ENCODE measurements around the gene AGO3. TPM values are rescaled to one million over a fixed set of nuclear protein-coding genes. Genes with fewer than 3 reads are reported as not detected.

The AGO3 gene
- total and polyA plus RNA-seq, 2 donors (not counting 3 experiments of a cell fraction or from before 2014, with no cell fraction given), result 10.4 to 21.1 TPM

DNA sequence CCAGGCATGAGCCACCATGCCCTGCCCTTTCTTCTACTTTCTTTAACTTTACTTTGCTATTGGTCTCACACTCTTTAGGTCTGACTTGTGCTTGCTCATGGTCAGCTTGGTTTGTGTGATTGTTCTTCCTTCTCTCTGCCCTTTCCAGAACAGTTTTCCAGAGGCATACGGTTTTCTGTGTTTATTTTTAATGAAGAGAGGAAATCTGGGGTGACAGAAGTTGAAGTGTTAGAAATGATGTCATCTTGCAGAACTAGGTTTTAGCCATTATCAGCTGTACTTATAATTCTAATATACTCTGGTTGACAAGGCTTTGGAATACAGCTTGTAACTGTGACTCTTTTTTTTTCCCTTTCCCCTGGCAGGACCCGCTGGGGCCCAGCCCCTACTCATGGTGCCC, 14.4 kb downstream of the AGO3 start:
- POLR2A ChIA-PET, result interaction anchor here (0.6 kb wide), 1 partner anchor 44 kb away, joined by 3 read pairs; no protein-coding TSS in a partner anchor
- CTCF ChIA-PET, result interaction anchor here (1.0 to 1.1 kb wide), 3 partner anchors 11 to 62 kb away, joined by 3 read pairs; partner anchors contain the start of gene AGO1
- peak; percentile 71 for DNase-seq (ENCODE audit: low read depth, low spot score)

DNA sequence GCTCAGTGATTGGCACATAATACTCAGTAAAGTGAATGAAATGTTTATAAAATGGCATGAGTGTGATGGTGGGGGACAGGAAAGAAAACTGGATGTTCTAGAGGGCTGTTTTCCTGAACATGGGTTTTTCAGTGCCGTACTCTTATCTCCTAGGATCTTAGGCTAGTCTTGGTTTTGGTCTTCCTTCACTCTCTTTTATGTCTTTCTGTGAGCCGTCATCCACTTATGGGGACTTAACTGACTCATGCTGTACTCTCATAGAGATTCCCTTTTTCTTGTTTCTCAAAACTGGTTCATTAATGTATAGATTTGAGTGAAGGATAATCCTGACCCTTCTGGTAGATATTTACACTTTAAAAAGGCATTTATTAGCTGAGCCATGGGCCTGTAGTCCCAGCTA, 16.6 kb downstream of the AGO3 start:
- no peak for FAIRE-seq
- CTCF ChIA-PET, result no interaction called here
- peaks cover 8% of the 10 kb centered on the region for H3K4me1 ChIP-seq (ENCODE audit: control insufficient read depth, extremely low read depth, insufficient read depth, low read length)
- H3K9ac ChIP-seq (replicated peaks; ENCODE audit: extremely low read depth, insufficient read depth, low read length), result no peak overlapping the region
- H4K20me1 ChIP-seq (replicated peaks; ENCODE audit: control insufficient read depth, extremely low read depth, insufficient read depth, low read length), result no peaks in the 10 kb centered on the region
- POLR2A ChIA-PET, result no interaction called here
- H3K9me3 ChIP-seq (replicated peaks; ENCODE audit: control insufficient read depth, insufficient read depth, low read length), result no peaks in the 10 kb centered on the region
- no peak for TF ChIP-seq GATA2 (IDR thresholded peaks at IDR 0.05; ENCODE audit: insufficient read depth, insufficient read length, low read depth, low read length)
- H3K36me3 ChIP-seq (ENCODE audit: control insufficient read depth in 2 of 2, extremely low read depth in 1 of 2, insufficient read depth in 2 of 2, low read length in 2 of 2), result no peaks in the 10 kb centered on the region
- H3K4me3 ChIP-seq (replicated peaks in 1 of 3; ENCODE audit: insufficient read depth in 1 of 3, low read depth in 1 of 3, low read length in 3 of 3), result no peak overlapping the region
- intact Hi-C loops (cut with micrococcal nuclease), result no loop called here
- no peaks in the 10 kb centered on the region for H3K27me3 ChIP-seq (ENCODE audit: control insufficient read depth in 2 of 2, insufficient read depth in 2 of 2, low read length in 2 of 2)
- H2AFZ ChIP-seq (ENCODE audit: low read depth, low read length), result no peak overlapping the region
- H3K27ac ChIP-seq (ENCODE audit: insufficient read depth, low read depth, low read length), result no peak overlapping the region
- no TSS peak for BruUV-seq (replicated peaks)
- no peaks in the 10 kb centered on the region for H3K9me1 ChIP-seq (replicated peaks; ENCODE audit: control insufficient read depth, extremely low read depth, insufficient read depth, low read length)
- no peak overlapping the region for H3K4me2 ChIP-seq (ENCODE audit: insufficient read depth, low read length)
- dilution Hi-C loops (cut with MboI; ENCODE audit: extremely low pct_ligation_motif_present, low sequenced_read_pairs), result no loop called here
- H3K79me2 ChIP-seq (ENCODE audit: control insufficient read depth, insufficient read depth, low read length), result peaks cover 38% of the 10 kb centered on the region
- no peak for DNase-seq (ENCODE audit: low read depth, low spot score)

More for the DNA sequence above, 14.4 kb downstream of the AGO3 start:
- Histone ChIP-seq H3K27ac (ENCODE audit: insufficient read depth, low read depth, low read length) (no peak overlapping the region), H3K27me3 (ENCODE audit: control insufficient read depth in 2 of 2, insufficient read depth in 2 of 2, low read length in 2 of 2) (no peaks in the 10 kb centered on the region), H3K4me1 (ENCODE audit: control insufficient read depth, extremely low read depth, insufficient read depth, low read length) (peaks cover 6% of the 10 kb centered on the region), H3K9ac (replicated peaks; ENCODE audit: extremely low read depth, insufficient read depth, low read length) (no peak overlapping the region), H3K9me3 (replicated peaks; ENCODE audit: control insufficient read depth, insufficient read depth, low read length) (no peaks in the 10 kb centered on the region), H3K4me2 (ENCODE audit: insufficient read depth, low read length) (no peak overlapping the region), H4K20me1 (replicated peaks; ENCODE audit: control insufficient read depth, extremely low read depth, insufficient read depth, low read length) (no peaks in the 10 kb centered on the region), H2AFZ (ENCODE audit: low read depth, low read length) (no peak overlapping the region), H3K9me1 (replicated peaks; ENCODE audit: control insufficient read depth, extremely low read depth, insufficient read depth, low read length) (no peaks in the 10 kb centered on the region), H3K4me3 (replicated peaks in 1 of 3; ENCODE audit: insufficient read depth in 1 of 3, low read depth in 1 of 3, low read length in 3 of 3) (no peak overlapping the region), H3K79me2 (ENCODE audit: control insufficient read depth, insufficient read depth, low read length) (peaks cover 48% of the 10 kb centered on the region), H3K36me3 (ENCODE audit: control insufficient read depth in 2 of 2, extremely low read depth in 1 of 2, insufficient read depth in 2 of 2, low read length in 2 of 2) (no peaks in the 10 kb centered on the region)
- intact Hi-C loops (cut with micrococcal nuclease), result no loop called here
- dilution Hi-C loops (cut with MboI; ENCODE audit: extremely low pct_ligation_motif_present, low sequenced_read_pairs), result no loop called here
- FAIRE-seq, result no peak
- no TSS peak for BruUV-seq (replicated peaks)
- TF ChIP-seq POLR2A (IDR thresholded peaks at IDR 0.05; ENCODE audit: low read depth, low read length), result no peak
- no peak for TF ChIP-seq POLR2AphosphoS5 (IDR thresholded peaks at IDR 0.05; ENCODE audit: insufficient read depth, low read depth, low read length)
- TF ChIP-seq FOS (IDR thresholded peaks at IDR 0.05; ENCODE audit: borderline replicate concordance, insufficient read depth, low read length), result no peak
- no peak for TF ChIP-seq MYC (IDR thresholded peaks at IDR 0.05; ENCODE audit: low read depth, low read length)
- TF ChIP-seq EZH2 (IDR thresholded peaks at IDR 0.05; ENCODE audit: borderline replicate concordance, low read depth, low read length, severe bottlenecking), result no peak

All from endothelial cell of umbilical vein (primary cell).